OCI-LY7 (cell line): ENCODE results near the gene ETV1.

ENCODE experiments used
- EZH2phosphoT487 ChIP-seq: fragments of 200-600 bp; sonication (generic); IDR thresholded peaks from 2 replicates; pipeline ENCODE4 v1.6.1; 2018; ENCODE audit warnings: low read depth, borderline replicate concordance, mild to moderate bottlenecking, mixed run types, antibody characterized with exemption, low read length, moderate library complexity, mixed read lengths
- TF ChIP-seq, protein P1 (sequence below): fragments of 200-600 bp; sonication (generic); conservative IDR thresholded peaks from 2 replicates; pipeline ENCODE4 v1.5.1; 2014; ENCODE audit warnings: mild to moderate bottlenecking, antibody characterized with exemption, low read length, moderate library complexity, mixed read lengths

DNA sequence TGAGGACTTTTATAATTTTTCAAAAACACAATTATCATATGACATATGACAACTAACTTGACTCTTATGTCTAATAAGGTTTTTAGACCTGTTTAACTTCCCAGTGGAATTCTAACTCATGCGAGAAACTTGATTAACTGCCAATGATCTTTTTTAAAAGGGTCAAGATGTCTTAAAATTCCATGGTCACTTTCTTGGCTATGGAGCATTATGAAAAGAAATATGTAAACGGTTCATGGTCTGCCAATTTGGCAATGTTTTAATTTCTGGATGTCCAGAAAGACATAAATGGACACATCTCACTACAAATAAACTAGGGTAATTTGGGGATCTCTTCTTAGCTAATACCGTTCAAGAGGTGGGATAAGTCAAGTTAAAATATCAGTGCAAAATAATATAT is 5.4 kb downstream of the ETV1 start:
- TF ChIP-seq, protein P1, sequence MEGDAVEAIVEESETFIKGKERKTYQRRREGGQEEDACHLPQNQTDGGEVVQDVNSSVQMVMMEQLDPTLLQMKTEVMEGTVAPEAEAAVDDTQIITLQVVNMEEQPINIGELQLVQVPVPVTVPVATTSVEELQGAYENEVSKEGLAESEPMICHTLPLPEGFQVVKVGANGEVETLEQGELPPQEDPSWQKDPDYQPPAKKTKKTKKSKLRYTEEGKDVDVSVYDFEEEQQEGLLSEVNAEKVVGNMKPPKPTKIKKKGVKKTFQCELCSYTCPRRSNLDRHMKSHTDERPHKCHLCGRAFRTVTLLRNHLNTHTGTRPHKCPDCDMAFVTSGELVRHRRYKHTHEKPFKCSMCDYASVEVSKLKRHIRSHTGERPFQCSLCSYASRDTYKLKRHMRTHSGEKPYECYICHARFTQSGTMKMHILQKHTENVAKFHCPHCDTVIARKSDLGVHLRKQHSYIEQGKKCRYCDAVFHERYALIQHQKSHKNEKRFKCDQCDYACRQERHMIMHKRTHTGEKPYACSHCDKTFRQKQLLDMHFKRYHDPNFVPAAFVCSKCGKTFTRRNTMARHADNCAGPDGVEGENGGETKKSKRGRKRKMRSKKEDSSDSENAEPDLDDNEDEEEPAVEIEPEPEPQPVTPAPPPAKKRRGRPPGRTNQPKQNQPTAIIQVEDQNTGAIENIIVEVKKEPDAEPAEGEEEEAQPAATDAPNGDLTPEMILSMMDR, result no peak
- no peak for TF ChIP-seq EZH2phosphoT487
